MM.1S (cell line): Measurements from ENCODE around the gene TLCD1.

Experiments
- DNase-seq: peaks from one replicate; pipeline ENCODE4 v3.0.0-alpha.2; 2015
- H2AFZ ChIP-seq: fragments of 300-600 bp; sonication (generic); 2 replicates; pipeline ENCODE4 v1.6.0; 2016; ENCODE audit warnings: antibody characterized with exemption, low read length
- H3F3A ChIP-seq: fragments of 300-600 bp; sonication (generic); 2 replicates; pipeline ENCODE4 v1.6.1; 2016; ENCODE audit warnings: mild to moderate bottlenecking, antibody characterized with exemption, low read length, moderate library complexity, mixed read lengths; ENCODE audit not compliant: insufficient read depth
- H3K27ac ChIP-seq: fragments of 300-600 bp; sonication (generic); 2 replicates; pipeline ENCODE4 v1.5.1; 2016; ENCODE audit warnings: mild to moderate bottlenecking, low read length
- H3K27me3 ChIP-seq: fragments of 300-600 bp; sonication (generic); replicated peaks from 2 replicates; pipeline ENCODE4 v1.6.0; 2016; ENCODE audit warnings: low read length; ENCODE audit not compliant: insufficient read depth
- H3K36me3 ChIP-seq: fragments of 300-600 bp; sonication (generic); replicated peaks from 2 replicates; pipeline ENCODE4 v1.6.1; 2016; ENCODE audit warnings: mild to moderate bottlenecking, low read length, mixed read lengths; ENCODE audit not compliant: insufficient read depth
- H3K4me1 ChIP-seq: fragments of 300-600 bp; sonication (generic); 2 replicates; pipeline ENCODE4 v1.6.1; 2016; ENCODE audit warnings: low read length, mixed read lengths
- H3K4me2 ChIP-seq: fragments of 300-600 bp; sonication (generic); 2 replicates; pipeline ENCODE4 v1.6.0; 2016; ENCODE audit warnings: low read depth, low read length
- H3K4me3 ChIP-seq: fragments of 300-600 bp; sonication (generic); 2 replicates; pipeline ENCODE4 v1.5.1; 2016; ENCODE audit warnings: low read length, mixed read lengths
- H3K79me2 ChIP-seq: fragments of 300-600 bp; sonication (generic); 2 replicates; pipeline ENCODE4 v1.6.1; 2016; ENCODE audit warnings: mixed run types, low read length, mixed read lengths
- H3K9ac ChIP-seq: fragments of 300-600 bp; sonication (generic); 2 replicates; pipeline ENCODE4 v1.6.1; 2016; ENCODE audit warnings: low read length, mixed read lengths
- H3K9me2 ChIP-seq: fragments of 300-600 bp; sonication (generic); replicated peaks from 2 replicates; pipeline ENCODE4 v1.6.1; 2016; ENCODE audit warnings: mild to moderate bottlenecking, low read length, mixed read lengths; ENCODE audit not compliant: insufficient read depth
- H3K9me3 ChIP-seq: fragments of 300-600 bp; sonication (generic); replicated peaks from 2 replicates; pipeline ENCODE4 v1.6.1; 2016; ENCODE audit warnings: mild to moderate bottlenecking, low read length, mixed read lengths; ENCODE audit not compliant: insufficient read depth
- H4K20me1 ChIP-seq: fragments of 300-600 bp; sonication (generic); 2 replicates; pipeline ENCODE4 v1.6.1; 2016; ENCODE audit warnings: mild to moderate bottlenecking, low read length, moderate library complexity, mixed read lengths; ENCODE audit not compliant: insufficient read depth
- CTCF ChIP-seq: fragments of 300-600 bp; sonication (generic); IDR thresholded peaks from 2 replicates; pipeline ENCODE4 v1.5.1; 2016; ENCODE audit warnings: antibody characterized with exemption, low read length, mixed read lengths
- EZH2 ChIP-seq: fragments of 300-600 bp; sonication (generic); optimal IDR thresholded peaks from 2 replicates; pipeline ENCODE3; 2017; ENCODE audit warnings: low read depth, mild to moderate bottlenecking, antibody characterized with exemption, low read length, mixed read lengths
- EZH2phosphoT487 ChIP-seq: fragments of 300-600 bp; sonication (generic); IDR thresholded peaks from 2 replicates; pipeline ENCODE4 v1.6.1; 2018; ENCODE audit warnings: antibody characterized with exemption, low read length

The TLCD1 gene

GRCh38 chr17:28710861-28711722 lies 14.9 kb downstream of the TLCD1 start:
- H3K36me3 ChIP-seq: no peaks in the 10 kb centered on the region
- no peaks in the 10 kb centered on the region for H3K9me3 ChIP-seq
- TF ChIP-seq EZH2: no peak
- TF ChIP-seq CTCF: no peak
- no peak for TF ChIP-seq EZH2phosphoT487
- H4K20me1 ChIP-seq: no peaks in the 10 kb centered on the region
- H3K27me3 ChIP-seq: peaks cover 39% of the 10 kb centered on the region
- H3K9me2 ChIP-seq: no peaks in the 10 kb centered on the region
- H3F3A ChIP-seq: 0 out of 2 replicates have a peak, but pooled peaks cover under 1% of the 10 kb centered on the region
- H3K4me2 ChIP-seq: peak overlapping the region; percentile 86
- H3K4me1 ChIP-seq: 0 out of 2 replicates have a peak, but pooled peaks cover 3% of the 10 kb centered on the region
- peak overlapping the region; percentile 100 for H2AFZ ChIP-seq
- H3K79me2 ChIP-seq: no peaks in the 10 kb centered on the region
- peak overlapping the region; percentile 79 for H3K4me3 ChIP-seq
- no peak overlapping the region for H3K27ac ChIP-seq
- peak overlapping the region; percentile 61; the same call in 1 of the 2 replicates for H3K9ac ChIP-seq
- peak; percentile 78 for DNase-seq

GRCh38 chr17:28707339-28707720 lies 18.7 kb downstream of the TLCD1 start:
- H3K9me3 ChIP-seq: no peaks in the 10 kb centered on the region

GRCh38 chr17:28706471-28707338 lies 19.3 kb downstream of the TLCD1 start:
- H3K27me3 ChIP-seq: no peaks in the 10 kb centered on the region
- TF ChIP-seq EZH2phosphoT487: no peak
- no peak for TF ChIP-seq EZH2
- TF ChIP-seq CTCF: no peak

More at GRCh38 chr17:28707339-28707720, 18.7 kb downstream of the TLCD1 start:
- DNase-seq: no peak
- Histone ChIP-seq H3K4me3 (no peak overlapping the region), H3K27ac (no peak overlapping the region), H3K9ac (no peak overlapping the region), H3K9me2 (no peaks in the 10 kb centered on the region), H3K79me2 (no peaks in the 10 kb centered on the region), H3F3A (no peaks in the 10 kb centered on the region), H4K20me1 (no peaks in the 10 kb centered on the region), H3K4me1 (0 out of 2 replicates have a peak, but pooled peaks cover 3% of the 10 kb centered on the region), H3K27me3 (peaks cover 5% of the 10 kb centered on the region; the same call in 1 of the 2 replicates), H2AFZ (no peak overlapping the region), H3K36me3 (0 out of 2 replicates have a peak, but pooled peaks cover under 1% of the 10 kb centered on the region), H3K4me2 (no peak overlapping the region)
- no peak for TF ChIP-seq EZH2phosphoT487
- no peak for TF ChIP-seq CTCF
- TF ChIP-seq EZH2: no peak

More at GRCh38 chr17:28706471-28707338, 19.3 kb downstream of the TLCD1 start:
- Histone ChIP-seq H3K4me1 (0 out of 2 replicates have a peak, but pooled peaks cover 3% of the 10 kb centered on the region), H3K9me2 (no peaks in the 10 kb centered on the region), H3K79me2 (no peaks in the 10 kb centered on the region), H3K27ac (no peak overlapping the region), H2AFZ (no peak overlapping the region), H3K36me3 (0 out of 2 replicates have a peak, but pooled peaks cover 3% of the 10 kb centered on the region), H3K9ac (no peak overlapping the region), H4K20me1 (no peaks in the 10 kb centered on the region), H3K9me3 (no peaks in the 10 kb centered on the region), H3K4me2 (no peak overlapping the region), H3F3A (no peaks in the 10 kb centered on the region), H3K4me3 (no peak overlapping the region)
- no peak for DNase-seq
